Subcutaneous abdominal adipose tissue (tissue), 5 donors: ENCODE data around the gene IL7R.
"Not testable (repeated sequence)": the region's sequence is repeated elsewhere in the genome, so short reads cannot be mapped to it uniquely, and the experiment has no call there.

Experiments used
- H3K27ac ChIP-seq: one replicate; pipeline ENCODE4 v1.7.0; 2013; ENCODE audit warnings: low read depth, mild to moderate bottlenecking, inconsistent platforms, low read length, moderate library complexity
- H3K27me3 ChIP-seq, 5 donors: one replicate each; pipeline ENCODE4 v1.7.0; 2013; ENCODE audit warnings: low read length in 5 of 5, inconsistent platforms in 1 of 5; ENCODE audit not compliant: control insufficient read depth in 5 of 5, insufficient read depth in 4 of 5
- H3K36me3 ChIP-seq, 5 donors: one replicate each; pipeline ENCODE4 v1.7.0; 2013; ENCODE audit warnings: low read length in 5 of 5; ENCODE audit not compliant: control insufficient read depth in 5 of 5, insufficient read depth in 5 of 5
- H3K4me1 ChIP-seq, 5 donors: one replicate each; pipeline ENCODE4 v1.7.0; 2013; ENCODE audit warnings: low read length in 5 of 5, mild to moderate bottlenecking in 3 of 5, moderate library complexity in 1 of 5; ENCODE audit not compliant: control insufficient read depth in 5 of 5, insufficient read depth in 5 of 5
- H3K4me3 ChIP-seq, 5 donors: one replicate each; pipeline ENCODE4 v1.7.0; 2013; ENCODE audit warnings: low read length in 5 of 5, low read depth in 1 of 5
- H3K9ac ChIP-seq, 5 donors: one replicate each; pipeline ENCODE4 v1.7.0; 2013; ENCODE audit warnings: low read length in 5 of 5, mild to moderate bottlenecking in 4 of 5, moderate library complexity in 3 of 5
- H3K9me3 ChIP-seq, 5 donors: one replicate each; pipeline ENCODE4 v1.7.0; 2013; ENCODE audit warnings: low read length in 5 of 5; ENCODE audit not compliant: control insufficient read depth in 5 of 5
- donor health status: healthy.
- donor health status: healthy.
- donor health status: healthy.
- donor health status: healthy.
- donor health status: healthy.

Gene IL7R

DNA sequence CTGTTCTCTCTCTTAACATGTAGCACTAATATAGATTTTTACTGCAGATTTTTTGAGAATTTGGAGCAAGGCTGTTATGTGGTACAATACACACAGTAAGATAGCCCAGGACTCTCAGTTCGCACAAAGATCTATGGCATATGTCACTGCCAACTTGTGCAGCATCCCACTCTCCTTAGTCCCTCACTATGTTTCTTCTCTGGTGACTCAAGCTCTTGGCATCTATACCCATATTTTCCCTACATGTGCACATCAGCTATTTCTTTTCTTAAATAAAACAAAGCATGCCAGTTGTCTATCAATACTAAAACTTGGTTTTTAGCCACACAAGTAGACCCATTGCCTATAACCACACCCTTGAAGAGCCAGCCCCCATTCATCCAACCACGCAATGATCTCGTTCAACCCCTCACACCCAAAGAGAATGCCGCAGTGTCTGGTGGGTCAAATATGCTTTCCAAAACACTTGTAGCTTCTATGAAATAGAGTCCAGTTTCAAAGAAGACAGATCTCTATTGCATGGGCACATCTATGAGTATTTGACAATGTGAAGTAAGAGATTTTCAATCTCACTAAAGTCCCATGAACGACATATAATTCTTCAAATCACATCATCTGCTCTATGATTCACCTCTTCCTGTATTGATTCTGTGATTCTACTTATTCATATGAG lies 18.2 kb upstream of the IL7R start:
- Histone ChIP-seq H3K9ac (no peak overlapping the region), H3K36me3 (no peaks in the 10 kb centered on the region), H3K4me3 (no peak overlapping the region), H3K4me1 (no peaks in the 10 kb centered on the region), H3K27me3 (no peaks in the 10 kb centered on the region), H3K27ac (no peak overlapping the region), H3K9me3 (no peaks in the 10 kb centered on the region)

DNA sequence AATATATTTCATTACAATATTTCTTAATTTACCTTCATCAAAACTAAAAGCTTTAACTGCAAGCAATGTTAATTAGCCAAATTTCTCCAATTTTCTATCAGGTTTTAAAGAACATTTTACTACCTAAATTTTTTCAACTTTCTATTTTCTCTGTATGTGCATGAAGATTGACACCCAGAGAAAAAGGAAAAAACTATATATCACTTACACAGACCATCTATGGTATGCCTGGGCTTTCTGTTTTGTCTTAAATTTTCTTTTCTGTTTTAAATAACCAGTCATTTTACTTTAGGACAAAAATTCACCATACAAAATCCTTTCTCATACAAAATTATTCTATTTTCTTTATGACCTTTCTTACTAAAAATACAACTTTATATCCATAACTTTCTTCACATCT lies 13.8 kb upstream of the IL7R start:
- Histone ChIP-seq H3K27me3 (no peaks in the 10 kb centered on the region), H3K9me3 (peaks cover 0 to 13% (median 0%) of the 10 kb centered on the region in 5 donors), H3K36me3 (no peaks in the 10 kb centered on the region)

DNA sequence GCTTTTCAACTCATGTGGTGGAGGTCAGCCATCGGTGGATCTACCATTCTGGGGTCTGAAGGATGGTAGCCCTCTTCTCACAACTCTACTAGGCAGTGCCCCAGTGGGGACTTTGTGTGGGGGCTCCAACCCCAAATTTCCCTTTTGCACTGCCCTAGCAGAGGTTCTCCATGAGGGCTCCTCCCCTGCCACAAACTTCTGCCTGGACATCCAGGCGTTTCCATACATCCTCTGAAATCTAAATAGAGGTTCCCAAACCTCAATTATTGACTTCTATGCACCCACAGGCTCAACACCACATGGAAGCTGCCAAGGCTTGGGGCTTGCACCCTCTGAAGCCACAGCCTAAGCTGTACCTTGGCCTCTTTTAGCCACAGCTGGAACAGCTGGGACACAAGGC lies 11.2 kb upstream of the IL7R start:
- H3K4me3 ChIP-seq, H3K27ac ChIP-seq, H3K36me3 ChIP-seq, H3K9ac ChIP-seq, H3K27me3 ChIP-seq, H3K4me1 ChIP-seq: not testable (repeated sequence)
- peaks cover 0 to 13% (median 0%) of the 10 kb centered on the region in 5 donors for H3K9me3 ChIP-seq

More for the DNA sequence above, 13.8 kb upstream of the IL7R start:
- Histone ChIP-seq H3K9ac (no peak overlapping the region), H3K4me1 (no peaks in the 10 kb centered on the region), H3K27ac (no peak overlapping the region), H3K4me3 (no peak overlapping the region)

DNA sequence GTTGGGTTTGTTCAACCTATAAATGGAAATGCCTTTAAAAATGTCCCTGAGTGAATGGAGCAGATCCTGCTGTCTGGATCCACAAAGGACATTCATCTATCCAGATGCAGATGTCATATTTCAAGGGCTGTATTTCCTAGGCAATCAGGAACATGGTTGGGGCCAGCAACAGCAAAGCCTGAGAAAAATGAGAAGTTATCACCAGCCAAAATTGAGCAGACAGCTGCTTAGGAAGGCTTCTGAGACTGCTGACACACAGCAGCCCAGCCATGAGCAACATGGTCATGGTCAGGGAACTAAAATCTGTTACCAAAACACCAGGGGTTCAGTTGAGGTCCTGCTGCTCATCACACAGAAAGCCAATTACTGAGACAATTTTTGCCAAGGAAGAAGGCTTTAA lies 9.2 kb upstream of the IL7R start:
- Histone ChIP-seq H3K4me1 (peaks cover 0 to 16% (median 7%) of the 10 kb centered on the region in 5 donors), H3K36me3 (no peaks in the 10 kb centered on the region), H3K27ac (no peak overlapping the region), H3K9me3 (peaks cover 0 to 13% (median 0%) of the 10 kb centered on the region in 5 donors), H3K4me3 (no peak overlapping the region), H3K27me3 (no peaks in the 10 kb centered on the region), H3K9ac (no peak overlapping the region)

DNA sequence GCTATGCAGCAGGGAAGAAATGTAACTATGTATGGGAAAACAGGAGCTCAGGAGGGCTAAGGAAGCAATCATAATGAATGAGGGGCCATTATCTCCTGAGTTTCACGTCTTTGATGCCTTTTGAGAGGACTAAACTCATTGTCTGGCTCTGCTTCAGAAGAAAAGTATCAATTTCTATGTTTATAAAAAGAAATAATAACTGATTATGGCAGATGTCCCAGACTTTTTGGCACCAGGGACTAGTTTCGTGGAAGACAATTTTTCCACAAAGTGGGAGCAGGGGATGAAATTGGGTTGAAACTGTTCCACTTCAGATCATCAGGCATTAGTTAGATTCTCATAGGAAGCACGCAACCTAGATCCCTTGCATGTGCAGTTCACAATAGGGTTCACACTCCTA lies 8.7 kb upstream of the IL7R start:
- Histone ChIP-seq H3K27me3 (no peaks in the 10 kb centered on the region), H3K27ac (no peak overlapping the region), H3K9me3 (peaks cover 0 to 13% (median 0%) of the 10 kb centered on the region in 5 donors), H3K4me3 (no peak overlapping the region), H3K36me3 (no peaks in the 10 kb centered on the region), H3K4me1 (peaks cover 0 to 16% (median 7%) of the 10 kb centered on the region in 5 donors), H3K9ac (no peak overlapping the region)

DNA sequence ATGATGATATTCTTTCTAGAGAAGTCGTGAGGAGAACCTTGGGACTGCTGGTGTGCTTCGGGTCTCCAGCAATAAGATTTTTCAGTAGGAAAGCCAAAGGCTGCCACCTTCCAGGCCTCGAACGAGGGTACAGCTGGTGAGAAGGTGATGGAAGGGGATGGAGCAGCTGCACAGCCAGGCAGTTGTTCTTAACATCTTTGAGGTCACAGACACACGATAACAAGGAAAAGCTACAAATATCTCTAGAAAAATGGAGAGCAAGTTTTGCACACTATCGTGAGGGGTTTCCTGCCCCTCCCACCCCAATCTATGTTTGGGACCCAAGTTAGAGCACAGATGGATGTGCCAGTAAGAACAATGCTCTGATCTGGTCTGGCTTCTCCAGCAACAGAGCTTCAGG lies 6.8 kb upstream of the IL7R start:
- H3K4me3 ChIP-seq: no peak overlapping the region
- H3K9ac ChIP-seq: no peak overlapping the region
- H3K9me3 ChIP-seq: peaks cover 0 to 10% (median 0%) of the 10 kb centered on the region in 5 donors
- H3K27ac ChIP-seq: no peak overlapping the region
- H3K4me1 ChIP-seq: peaks cover 0 to 20% (median 7%) of the 10 kb centered on the region in 5 donors
- H3K27me3 ChIP-seq: no peaks in the 10 kb centered on the region
- H3K36me3 ChIP-seq: no peaks in the 10 kb centered on the region

DNA sequence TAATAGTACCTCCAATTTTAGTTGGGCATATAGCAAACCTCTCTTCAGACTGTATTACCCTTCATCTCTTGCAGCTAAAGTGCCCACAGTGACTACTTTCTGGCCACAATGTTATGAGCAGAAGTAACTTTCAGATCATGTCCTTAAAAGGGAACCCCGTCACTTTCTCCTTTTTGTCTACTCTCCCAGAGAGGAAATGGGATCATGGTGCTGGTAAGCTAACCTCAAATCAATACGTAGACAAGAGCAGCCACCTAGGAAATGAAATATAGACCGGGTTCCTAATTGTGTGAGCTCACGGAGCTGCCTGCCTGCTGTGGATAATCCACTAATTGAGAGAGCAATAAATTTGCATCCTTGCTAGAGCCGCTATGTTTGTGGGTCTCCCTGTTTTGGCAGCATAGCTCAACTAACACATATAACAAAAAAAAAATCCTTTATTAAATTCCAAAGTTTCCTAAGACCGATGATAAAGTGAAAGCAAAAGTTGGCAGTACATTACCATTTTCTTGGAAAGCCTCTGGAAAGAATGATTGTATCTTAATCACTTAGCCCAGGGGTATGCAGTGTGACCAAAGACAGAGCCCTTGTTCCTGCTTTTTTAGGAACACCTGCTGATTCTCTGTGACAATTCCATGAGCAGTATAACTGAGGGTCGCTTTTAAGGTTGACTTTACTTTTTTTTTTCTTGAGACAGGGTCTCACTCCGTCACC lies 5.6 kb upstream of the IL7R start:
- peaks cover 0 to 2% (median 0%) of the 10 kb centered on the region in 5 donors for H3K9me3 ChIP-seq
- peak overlapping the region in 4 of 5 donors; percentile 43 to 57 (median 48) for H3K4me3 ChIP-seq
- peaks cover 0 to 20% (median 7%) of the 10 kb centered on the region in 5 donors for H3K4me1 ChIP-seq
- no peaks in the 10 kb centered on the region for H3K36me3 ChIP-seq
- H3K27ac ChIP-seq: no peak overlapping the region
- H3K27me3 ChIP-seq: no peaks in the 10 kb centered on the region
- peak overlapping the region in 1 of 5 donors; percentile 25 for H3K9ac ChIP-seq

DNA sequence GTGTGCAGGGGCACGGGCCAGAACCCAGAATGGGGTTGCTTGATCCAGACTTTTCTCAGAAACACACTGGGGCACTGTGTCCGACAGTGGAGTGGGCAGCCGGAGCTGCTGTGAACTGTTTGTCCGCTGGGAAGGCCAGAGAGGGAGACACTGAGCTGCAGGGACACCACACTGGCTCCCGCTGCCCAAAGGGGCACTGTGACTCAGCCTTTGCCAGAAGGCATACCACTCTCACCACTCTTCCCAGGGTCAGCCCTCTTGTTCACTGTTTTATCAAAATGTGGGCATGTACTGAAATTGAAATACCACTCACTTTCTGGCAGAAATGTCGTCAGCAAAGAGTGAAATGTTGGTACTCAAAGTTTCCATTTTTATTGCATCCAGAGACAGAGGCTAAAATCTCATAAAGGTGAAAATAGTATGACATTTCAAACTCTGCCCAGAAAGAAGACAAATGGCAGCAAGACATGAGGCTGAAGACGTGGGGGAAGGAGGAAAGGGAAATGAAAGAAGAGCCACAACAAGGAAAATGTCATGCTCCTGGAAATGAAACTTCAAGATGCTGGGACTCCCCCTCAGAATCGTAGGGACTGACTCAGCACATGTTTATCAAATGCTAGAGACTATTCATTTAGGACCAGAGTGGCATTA lies 4.5 kb upstream of the IL7R start:
- H3K4me1 ChIP-seq: peaks cover 0 to 22% (median 7%) of the 10 kb centered on the region in 5 donors
- no peak overlapping the region for H3K4me3 ChIP-seq
- no peaks in the 10 kb centered on the region for H3K27me3 ChIP-seq
- H3K36me3 ChIP-seq: no peaks in the 10 kb centered on the region
- no peak overlapping the region for H3K9ac ChIP-seq
- peaks cover 0 to 2% (median 0%) of the 10 kb centered on the region in 5 donors for H3K9me3 ChIP-seq
- no peak overlapping the region for H3K27ac ChIP-seq

DNA sequence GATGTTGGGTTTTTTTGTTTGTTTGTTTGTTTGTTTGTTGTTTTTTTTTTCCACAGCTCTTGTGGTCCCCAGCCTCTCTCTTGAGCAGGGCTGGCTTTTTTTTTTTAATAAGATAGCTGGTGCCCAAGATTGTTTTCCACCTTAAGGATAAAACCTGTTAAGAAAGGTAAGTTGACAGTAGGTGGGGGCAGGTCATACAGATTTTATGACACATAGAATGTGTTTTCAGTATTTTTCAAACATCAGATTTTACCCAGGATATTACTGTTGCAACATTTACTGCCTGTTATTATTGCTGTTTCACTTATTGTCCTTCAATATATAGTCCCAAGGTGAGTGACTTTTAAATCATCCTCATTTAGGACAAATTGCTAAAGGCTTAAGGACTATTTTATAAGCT lies 3.9 kb upstream of the IL7R start:
- H3K27me3 ChIP-seq: no peaks in the 10 kb centered on the region
- H3K4me3 ChIP-seq: no peak overlapping the region
- H3K4me1 ChIP-seq: peaks cover 0 to 22% (median 7%) of the 10 kb centered on the region in 5 donors
- H3K36me3 ChIP-seq: no peaks in the 10 kb centered on the region
- no peak overlapping the region for H3K9ac ChIP-seq
- no peak overlapping the region for H3K27ac ChIP-seq
- H3K9me3 ChIP-seq: no peaks in the 10 kb centered on the region

DNA sequence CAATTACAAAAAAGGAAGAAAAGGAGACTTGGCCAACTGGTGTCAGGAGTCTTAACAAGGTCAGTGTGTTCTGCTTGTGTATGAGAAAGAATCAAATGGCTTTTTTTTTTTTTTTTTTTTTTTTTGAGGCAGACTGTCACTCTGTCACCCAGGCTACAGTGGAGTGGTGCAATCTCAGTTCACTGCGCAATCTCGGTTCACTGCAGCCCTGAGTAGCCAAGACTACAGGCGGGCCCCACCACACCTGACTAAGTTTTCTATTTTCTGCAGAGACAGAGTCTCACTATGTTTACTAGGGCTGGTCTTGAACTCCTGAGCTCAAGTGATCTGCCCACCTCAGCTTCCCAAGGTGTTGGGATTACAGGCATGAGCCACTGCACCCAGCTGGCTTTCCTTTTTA lies 3.1 kb upstream of the IL7R start:
- Histone ChIP-seq H3K4me1 (peaks cover 0 to 22% (median 7%) of the 10 kb centered on the region in 5 donors), H3K9ac (no peak overlapping the region), H3K9me3 (no peaks in the 10 kb centered on the region), H3K27ac (no peak overlapping the region), H3K4me3 (no peak overlapping the region), H3K36me3 (no peaks in the 10 kb centered on the region), H3K27me3 (no peaks in the 10 kb centered on the region)
